Panc1 (cell line): ENCODE data around the gene RFC1.

Experiments
- POLR2AphosphoS5 ChIP-seq: IDR thresholded peaks from 2 replicates; pipeline ENCODE4 v1.6.1; 2012; ENCODE audit warnings: mild to moderate bottlenecking, low read depth, low read length, moderate library complexity
- REST ChIP-seq, 2 experiments: IDR thresholded peaks; 2 replicates each; pipeline ENCODE4 v1.6.1; 2011 to 2012; ENCODE audit warnings: low read depth in 2 of 2, control low read depth in 1 of 2, low read length in 1 of 2, mild to moderate bottlenecking in 1 of 2, moderate library complexity in 1 of 2; ENCODE audit not compliant: insufficient read depth in 1 of 2
- SIN3A ChIP-seq: IDR thresholded peaks from 2 replicates; pipeline ENCODE4 v1.6.1; 2012; ENCODE audit warnings: low read depth, mild to moderate bottlenecking, low read length, moderate library complexity, borderline replicate concordance; ENCODE audit not compliant: insufficient read depth
- TCF7L2 ChIP-seq: IDR thresholded peaks from 2 replicates; pipeline ENCODE4 v1.6.1; 2011; ENCODE audit warnings: mild to moderate bottlenecking, low read depth, low read length, inconsistent platforms
- TF ChIP-seq, protein P1 (sequence below): fragments of 450-650 bp; IDR thresholded peaks from 2 replicates; pipeline ENCODE4 v1.5.1; 2017; ENCODE audit warnings: mild to moderate bottlenecking

DNA sequence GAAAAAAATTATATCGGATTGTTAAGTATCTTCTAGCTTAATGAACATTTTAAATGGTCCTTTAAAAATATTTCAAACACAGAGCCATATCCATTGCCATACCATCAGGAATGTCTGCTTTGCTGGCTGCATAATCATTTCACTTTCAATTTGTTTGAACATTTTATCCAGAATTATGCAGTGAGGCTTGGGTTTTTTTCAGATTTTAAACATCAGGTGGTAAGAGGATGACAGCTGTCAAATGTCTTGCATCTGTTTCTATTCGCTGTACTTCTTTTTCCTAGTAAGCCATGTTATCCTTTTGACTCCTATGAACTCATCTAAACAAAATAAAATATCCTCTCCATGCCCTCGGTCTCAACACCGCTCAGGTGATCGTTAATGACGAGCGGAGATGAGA, 802 bp downstream of the RFC1 start:
- TF ChIP-seq, protein P1, sequence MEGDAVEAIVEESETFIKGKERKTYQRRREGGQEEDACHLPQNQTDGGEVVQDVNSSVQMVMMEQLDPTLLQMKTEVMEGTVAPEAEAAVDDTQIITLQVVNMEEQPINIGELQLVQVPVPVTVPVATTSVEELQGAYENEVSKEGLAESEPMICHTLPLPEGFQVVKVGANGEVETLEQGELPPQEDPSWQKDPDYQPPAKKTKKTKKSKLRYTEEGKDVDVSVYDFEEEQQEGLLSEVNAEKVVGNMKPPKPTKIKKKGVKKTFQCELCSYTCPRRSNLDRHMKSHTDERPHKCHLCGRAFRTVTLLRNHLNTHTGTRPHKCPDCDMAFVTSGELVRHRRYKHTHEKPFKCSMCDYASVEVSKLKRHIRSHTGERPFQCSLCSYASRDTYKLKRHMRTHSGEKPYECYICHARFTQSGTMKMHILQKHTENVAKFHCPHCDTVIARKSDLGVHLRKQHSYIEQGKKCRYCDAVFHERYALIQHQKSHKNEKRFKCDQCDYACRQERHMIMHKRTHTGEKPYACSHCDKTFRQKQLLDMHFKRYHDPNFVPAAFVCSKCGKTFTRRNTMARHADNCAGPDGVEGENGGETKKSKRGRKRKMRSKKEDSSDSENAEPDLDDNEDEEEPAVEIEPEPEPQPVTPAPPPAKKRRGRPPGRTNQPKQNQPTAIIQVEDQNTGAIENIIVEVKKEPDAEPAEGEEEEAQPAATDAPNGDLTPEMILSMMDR: no peak
- TF ChIP-seq POLR2AphosphoS5 (no peak), SIN3A (no peak), REST (IDR thresholded peaks at IDR 0.05; ENCODE audit: insufficient read depth in 1 of 2, low read depth in 2 of 2, low read length in 1 of 2) (no peak), TCF7L2 (no peak)
